HG03432 (cell line): ENCODE results near the gene FMR1NB.

Experiments
- ATAC-seq: cut with Tn5 transposase; IDR thresholded peaks from one replicate; pipeline ENCODE4 v1.9.1; 2021; ENCODE audit warnings: mild to moderate bottlenecking, moderate library complexity; ENCODE audit not compliant: unreplicated experiment

The FMR1NB gene, protein sequence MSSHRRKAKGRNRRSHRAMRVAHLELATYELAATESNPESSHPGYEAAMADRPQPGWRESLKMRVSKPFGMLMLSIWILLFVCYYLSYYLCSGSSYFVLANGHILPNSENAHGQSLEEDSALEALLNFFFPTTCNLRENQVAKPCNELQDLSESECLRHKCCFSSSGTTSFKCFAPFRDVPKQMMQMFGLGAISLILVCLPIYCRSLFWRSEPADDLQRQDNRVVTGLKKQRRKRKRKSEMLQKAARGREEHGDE

DNA sequence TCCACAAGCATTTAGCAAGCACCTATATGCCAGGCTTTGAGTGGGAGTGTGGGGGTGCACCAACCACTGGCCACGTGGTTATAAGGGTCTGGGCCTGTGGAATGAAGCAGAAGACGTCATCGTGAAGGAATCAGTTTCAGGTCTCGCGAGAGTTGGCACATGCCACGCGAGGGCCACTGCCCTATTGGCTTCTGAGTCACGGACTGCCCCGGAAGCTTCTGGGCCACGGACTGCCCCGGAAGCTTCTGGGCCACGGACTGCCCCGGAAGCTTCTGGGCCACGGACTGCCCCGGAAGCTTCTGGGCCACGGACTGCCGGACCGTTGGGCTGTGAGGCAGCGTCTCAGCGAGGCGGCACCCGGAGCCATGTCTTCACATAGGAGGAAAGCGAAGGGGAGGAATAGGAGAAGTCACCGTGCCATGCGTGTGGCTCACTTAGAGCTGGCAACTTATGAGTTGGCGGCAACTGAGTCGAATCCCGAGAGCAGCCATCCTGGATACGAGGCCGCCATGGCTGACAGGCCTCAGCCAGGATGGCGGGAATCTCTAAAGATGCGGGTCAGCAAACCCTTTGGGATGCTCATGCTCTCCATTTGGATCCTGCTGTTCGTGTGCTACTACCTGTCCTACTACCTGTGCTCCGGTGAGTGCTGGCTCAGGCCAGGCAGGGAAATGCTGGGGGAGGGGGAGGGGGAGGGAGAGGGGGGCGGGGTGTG, at the start of gene FMR1NB:
Gene FMR1NB, plus strand, starts transcription at position 300 of the 715 bp plus-strand sequence. Its CDS starts 66 bp downstream, at position 366.
- no peak for ATAC-seq

GRCh38 chrX:147933815-147934214, 47.3 kb upstream of the FMR1NB start:
- ATAC-seq = no peak

DNA sequence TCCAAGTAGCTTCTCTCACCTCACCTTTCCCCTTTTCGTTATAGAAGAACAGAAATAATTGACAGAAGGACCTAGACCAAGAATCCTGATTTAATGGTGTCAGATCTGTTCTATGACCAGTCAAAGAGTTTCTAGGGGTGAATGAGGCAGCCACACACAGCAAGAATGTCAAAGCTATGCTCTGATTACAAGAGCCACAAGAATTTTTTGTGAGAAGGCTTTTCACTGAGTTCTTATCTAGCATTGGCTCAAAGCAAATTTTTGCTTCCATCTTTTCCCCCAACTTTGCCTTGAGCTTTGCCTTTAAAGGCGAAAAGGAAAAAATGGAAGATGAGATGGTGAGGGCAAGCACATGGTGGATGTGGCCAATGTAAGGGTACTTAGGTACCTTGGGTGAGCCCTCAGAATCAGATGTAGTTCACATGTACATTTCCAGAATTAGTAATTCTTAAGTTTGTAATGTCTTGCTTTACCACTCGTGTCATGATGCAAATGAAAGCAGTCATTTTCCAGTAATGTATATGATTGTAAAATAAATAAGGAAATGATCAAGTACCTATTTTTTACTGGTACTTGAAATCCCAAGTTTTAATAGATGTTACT, 45.9 kb upstream of the FMR1NB start:
- ATAC-seq = no peak

GRCh38 chrX:147945286-147945685, 35.9 kb upstream of the FMR1NB start:
- ATAC-seq = no peak

DNA sequence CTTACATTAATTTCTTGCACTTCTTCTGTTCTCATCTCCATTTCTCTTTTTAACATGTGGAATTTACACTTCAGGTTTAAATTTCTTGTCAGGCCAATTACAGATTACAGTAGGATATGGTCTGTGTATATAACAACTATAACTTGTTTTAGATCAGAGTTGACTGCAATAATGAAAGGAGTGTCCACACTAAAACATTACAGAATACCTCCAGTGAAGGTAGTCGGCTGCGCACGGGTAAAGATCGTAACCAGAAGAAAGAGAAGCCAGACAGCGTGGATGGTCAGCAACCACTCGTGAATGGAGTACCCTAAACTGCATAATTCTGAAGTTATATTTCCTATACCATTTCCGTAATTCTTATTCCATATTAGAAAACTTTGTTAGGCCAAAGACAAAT, 32.6 kb upstream of the FMR1NB start:
- ATAC-seq = no peak

GRCh38 chrX:147950352-147950751, 30.8 kb upstream of the FMR1NB start:
- ATAC-seq = no peak

DNA sequence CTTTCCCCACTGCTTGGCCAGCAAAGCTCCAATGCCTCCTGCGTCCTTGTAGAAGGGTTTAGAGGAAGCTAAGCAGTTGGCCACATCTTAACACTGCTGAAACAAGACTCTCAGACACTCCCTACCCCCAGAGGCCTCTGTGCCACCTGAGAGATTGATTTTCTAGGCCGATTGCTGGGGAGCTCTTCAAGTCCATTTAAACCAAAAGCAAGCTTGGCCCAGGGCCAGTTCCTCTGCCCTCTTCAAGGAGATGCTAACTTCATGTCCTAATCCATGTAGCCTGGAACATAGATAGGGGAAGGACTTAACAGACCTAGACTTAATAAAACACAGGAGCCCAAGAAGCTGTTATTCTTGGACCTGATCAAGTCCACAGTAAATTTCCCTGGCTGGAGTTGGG, 27.2 kb upstream of the FMR1NB start:
- no peak for ATAC-seq

DNA sequence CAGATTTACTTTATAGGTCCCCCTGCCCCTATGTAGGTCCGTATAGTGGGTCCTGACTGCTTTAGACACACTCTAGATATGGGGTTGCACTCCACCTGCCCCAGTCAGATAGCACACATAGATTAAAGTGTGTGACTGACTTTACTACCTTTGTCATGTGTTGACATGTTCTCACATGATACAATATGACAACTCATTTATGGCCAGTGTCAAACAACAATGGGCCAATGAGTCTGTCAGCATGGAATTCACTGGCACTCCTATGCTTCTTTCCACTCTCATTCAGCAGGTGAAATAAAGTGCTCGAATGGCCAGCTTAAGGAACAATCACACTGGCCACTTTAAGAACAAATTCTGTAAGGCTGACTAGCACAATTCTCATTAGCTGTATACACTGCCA, 23.8 kb upstream of the FMR1NB start:
- ATAC-seq = no peak

DNA sequence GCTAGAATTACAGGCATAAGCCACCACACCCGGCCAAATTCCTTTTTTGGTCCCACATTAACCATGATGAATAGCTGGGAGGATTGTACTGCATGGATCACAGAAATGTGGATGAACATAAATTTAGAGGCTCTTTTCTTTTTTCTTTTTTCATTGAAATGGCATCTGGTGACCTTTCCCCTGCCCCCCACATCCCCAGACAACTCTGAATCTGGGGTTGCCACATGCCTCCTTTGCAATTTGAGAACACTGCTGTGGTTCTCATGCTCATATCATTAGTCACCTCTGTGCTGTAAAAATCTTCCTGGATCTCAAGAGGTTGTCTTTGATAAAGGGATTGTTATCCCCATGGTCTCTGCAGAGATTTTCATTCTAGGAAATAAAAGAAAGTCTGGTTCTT, 22.8 kb upstream of the FMR1NB start:
- ATAC-seq = no peak

GRCh38 chrX:147960722-147961121, 20.4 kb upstream of the FMR1NB start:
- ATAC-seq = no peak

DNA sequence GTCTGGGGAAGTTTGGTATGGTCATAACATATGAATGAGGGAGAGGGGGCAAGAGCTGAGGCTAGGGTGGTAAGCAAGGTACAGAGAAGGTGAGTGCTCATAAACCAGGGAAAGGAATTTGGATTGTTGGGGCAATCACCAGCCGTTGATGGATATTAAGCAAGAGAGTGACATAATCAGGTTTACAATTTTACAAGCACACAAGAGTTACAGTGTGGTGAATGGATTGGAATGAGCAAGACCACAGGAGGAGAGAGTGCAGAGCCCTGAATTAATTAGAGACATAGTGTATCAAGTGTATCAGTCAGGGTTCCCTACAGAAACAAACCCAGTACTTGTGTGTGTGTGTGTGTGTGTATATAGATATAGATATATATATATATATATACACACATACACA, 18.7 kb upstream of the FMR1NB start:
- ATAC-seq = no peak

DNA sequence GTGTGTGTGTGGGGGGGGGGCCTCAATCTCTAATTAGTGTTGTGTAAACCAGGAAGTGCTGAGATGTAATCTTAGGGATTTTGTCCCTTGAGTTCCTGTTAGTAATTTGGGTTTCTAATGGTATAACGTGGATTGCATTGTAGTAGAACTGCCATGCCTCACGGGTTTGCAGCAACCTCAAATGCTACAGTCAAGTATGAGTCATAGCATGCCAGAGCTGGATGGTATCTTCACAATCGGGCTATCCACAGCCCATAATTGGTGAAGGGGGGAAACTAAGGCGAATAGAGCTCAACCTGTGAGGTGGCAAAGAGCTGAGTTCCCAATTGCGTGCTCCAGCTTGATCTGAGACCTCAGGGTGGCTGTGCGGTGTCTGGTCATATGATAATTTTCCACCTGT, 2.2 kb upstream of the FMR1NB start:
- no peak for ATAC-seq

DNA sequence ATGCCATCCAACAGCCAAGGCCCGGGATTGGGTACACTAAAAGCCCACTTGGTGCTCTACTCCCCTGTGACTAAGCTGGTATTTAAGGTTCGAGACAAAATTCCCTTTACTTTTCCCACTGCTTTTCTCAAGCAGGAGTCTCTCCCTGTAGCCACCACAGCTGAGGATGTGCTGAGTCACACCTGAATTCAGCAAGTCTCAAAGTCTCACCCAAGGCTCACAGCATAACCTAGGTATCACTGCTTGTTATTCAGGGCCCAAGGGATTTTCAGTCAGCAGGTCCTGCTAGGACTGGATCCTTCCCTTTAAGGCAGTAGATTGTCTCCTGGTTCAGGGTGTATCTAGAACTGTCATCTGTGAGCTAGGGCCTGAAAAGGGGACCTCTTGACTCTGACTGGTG, 39.2 kb downstream of the FMR1NB start:
- no peak for ATAC-seq

DNA sequence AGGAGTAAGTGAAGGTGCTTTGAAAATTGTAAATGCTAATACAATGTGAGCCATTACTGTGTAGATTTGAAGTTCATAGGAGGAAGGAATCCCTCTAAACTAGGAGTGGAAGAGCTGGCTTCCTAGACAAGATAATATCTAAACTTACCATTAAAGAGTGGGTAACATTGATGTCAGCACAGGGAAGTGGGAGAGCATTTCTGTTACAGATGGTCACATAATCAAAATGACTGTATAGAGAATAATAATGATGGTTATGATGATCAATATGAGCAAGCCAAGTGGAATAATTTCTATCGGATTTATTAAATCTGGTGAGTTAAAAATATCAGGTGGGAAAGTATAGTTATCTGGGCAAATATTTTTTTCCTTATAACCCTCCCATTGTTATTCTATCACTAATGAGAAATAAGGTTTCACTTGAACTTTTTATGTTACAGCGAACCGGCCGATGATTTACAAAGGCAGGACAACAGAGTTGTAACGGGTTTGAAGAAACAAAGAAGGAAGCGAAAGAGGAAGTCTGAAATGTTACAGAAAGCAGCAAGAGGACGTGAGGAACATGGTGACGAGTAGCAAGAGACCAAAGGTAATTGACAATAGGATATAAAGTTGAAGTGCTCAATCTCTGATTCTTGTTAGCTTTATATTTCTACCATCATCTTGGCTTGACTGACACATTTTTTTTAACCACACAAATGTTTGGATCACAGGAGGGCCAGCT, 43.5 kb downstream of the FMR1NB start:
- peak; percentile 94 for ATAC-seq

DNA sequence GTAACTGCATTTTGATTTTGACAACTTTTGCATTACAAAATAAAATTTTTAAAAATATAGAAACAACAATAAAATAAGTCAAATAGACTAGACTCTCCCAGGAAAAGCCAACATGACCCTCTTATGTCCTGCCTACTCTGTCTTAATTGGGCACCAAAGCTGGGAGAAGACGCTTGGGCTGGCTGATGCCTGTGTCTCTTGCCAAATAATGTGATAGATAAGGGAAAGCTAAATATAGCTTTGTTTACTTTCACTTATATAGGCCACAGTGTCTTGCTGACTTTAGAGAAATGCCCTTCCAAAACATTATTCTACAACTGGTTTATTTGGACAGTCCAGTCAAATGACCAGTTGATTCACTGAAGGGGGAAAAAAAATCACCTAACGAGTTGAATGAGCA, 54.2 kb downstream of the FMR1NB start:
- no peak for ATAC-seq

DNA sequence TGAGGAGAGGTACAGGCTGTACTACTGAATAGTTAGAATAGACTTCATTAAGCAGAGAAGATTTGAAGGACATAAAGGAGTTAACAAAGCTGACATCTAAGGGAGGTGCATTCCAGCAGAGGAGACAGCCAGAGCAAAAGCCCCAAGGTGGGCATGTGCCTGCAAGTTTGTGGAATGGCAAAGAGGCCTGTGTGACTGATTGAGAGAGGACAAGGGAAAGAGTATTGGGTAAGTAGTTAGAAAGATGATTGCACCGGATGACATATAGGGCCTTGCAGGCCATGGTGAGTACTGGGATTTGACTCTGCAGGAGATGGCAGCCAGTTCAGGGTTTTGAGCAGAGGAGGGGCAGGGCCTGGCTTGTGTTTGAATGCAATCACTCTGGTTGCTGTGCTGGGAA, 55.9 kb downstream of the FMR1NB start:
- no peak for ATAC-seq

GRCh38 chrX:148043271-148043855, 62.2 kb downstream of the FMR1NB start:
- ATAC-seq = no peak

DNA sequence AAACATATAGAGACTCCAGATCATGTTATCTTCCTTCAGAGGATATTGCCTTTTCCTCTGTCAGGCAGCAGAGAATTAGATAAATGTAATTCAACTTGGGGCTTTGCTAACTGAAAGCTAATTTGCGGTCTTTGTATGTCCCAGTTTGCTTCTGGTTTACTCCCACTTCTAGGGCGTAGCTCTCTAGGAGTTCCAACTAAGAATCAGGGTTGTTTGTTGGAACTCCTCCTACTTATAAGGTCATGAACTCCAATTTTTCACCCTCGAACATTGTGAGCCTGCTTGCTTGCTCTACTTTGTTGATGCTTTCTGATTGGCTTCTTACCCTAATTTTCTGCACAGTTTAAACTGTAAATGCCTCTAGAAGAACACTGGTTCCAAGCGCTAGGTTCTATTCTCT, 66.1 kb downstream of the FMR1NB start:
- no peak for ATAC-seq

- ATAC-seq = no peak
These were observed 68.3 kb downstream of the FMR1NB start for GRCh38 chrX:148049441-148049840.

GRCh38 chrX:148051973-148052372, 70.8 kb downstream of the FMR1NB start:
- ATAC-seq = no peak

DNA sequence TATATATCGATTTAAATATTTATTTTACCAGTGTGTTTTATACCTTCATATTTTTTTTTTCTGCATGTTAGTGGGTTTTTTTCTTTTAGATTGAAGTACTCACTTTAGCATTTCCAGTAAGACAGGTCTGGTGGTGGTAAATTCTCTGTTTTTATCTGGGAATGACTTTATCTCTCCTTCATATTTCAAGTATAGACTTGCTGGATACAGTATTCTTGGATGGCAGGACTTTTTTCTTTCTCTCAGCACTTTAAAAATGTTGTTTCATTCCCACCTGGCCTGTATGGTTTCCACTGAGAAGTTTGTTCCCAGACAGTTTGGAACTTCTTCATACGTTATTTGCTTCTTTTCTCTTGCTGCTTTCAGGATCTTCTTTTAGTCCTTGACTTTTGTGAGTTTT, 86.1 kb downstream of the FMR1NB start:
- no peak for ATAC-seq
